Measurements from ENCODE around the gene POLR3E. TPM values are rescaled to one million over a fixed set of nuclear protein-coding genes. Genes with fewer than 3 reads are reported as not detected.

Gene POLR3E
- total RNA-seq, result 38.2 and 42.1 TPM in 2 replicates

GRCh38 chr16:22297114-22297870 lies at the start of gene POLR3E:
Gene POLR3E (plus strand): TSS chr16:22297409. CDS start chr16:22302969, 5,560 bp downstream.

GRCh38 chr16:22374311-22375116 lies 77.3 kb downstream of the POLR3E start, which contains the start of gene CDR2:
Gene CDR2 (minus strand): TSS chr16:22374619. CDS start chr16:22374309, 310 bp downstream.

Other genes with a start within 250 kb of the POLR3E start
- gene VWA3A, start 204.9 kb upstream of the POLR3E start, total RNA-seq, result 0.29 TPM in 1 of 2 replicates, not detected in the other
- gene SDR42E2, start 134.9 kb upstream of the POLR3E start, total RNA-seq, result 0.07 and 0.13 TPM in 2 replicates
- gene EEF2K, start 91.1 kb upstream of the POLR3E start, total RNA-seq, result 47.7 and 59.4 TPM in 2 replicates
- 39.5 and 43.2 TPM in 2 replicates for gene CDR2, start 77.2 kb downstream of the POLR3E start, total RNA-seq
- gene NPIPB5, start 213.5 kb downstream of the POLR3E start, total RNA-seq, result 321 and 375 TPM in 2 replicates

Measured in thoracic aorta endothelial cell (primary cell).